Measurements from ENCODE around the gene HNRNPF.

Gene HNRNPF

DNA sequence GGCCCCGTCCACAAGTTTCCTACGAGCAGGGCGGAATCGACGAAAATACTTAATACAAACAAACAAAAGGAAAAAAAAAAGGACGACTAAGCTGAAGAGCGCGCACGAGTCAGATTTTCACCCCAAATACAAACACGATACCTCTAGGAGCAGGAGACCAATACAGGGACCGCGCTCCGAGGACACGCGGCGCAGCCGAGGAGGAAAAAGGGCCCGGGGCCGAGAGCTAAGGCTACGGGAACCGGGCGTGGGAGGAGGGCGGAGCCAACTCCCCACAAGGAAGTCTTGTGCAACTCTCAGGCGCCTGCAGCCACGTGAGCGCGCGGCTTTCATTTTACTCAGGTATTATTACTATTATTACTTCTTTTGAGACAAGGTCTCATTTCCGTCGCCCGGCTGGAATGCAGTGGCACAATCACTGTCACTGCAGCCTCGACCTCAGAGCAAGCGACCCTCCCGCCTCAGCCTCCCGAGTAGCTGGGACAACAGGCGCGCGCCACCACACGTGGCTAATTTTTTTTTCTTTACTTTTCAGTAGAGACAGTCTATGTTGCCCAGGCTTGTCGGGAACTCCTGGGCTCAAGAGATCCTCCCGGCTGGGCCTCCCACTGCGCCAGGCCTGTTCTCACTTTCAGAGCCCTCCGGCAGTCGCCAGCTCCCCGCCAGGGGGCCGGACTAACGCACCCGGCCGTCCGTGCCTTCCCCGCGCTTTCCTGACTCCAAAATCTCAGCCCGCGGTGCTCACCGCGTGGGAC is 1.2 kb downstream of the HNRNPF start:
- peak overlapping the region; percentile 90 for H2AK5ac ChIP-seq (ENCODE audit: low read length)
- H2AFZ ChIP-seq (ENCODE audit: insufficient read depth, low read length, poor library complexity) = peak overlapping the region; percentile 79
- no peak overlapping the region for H2BK12ac ChIP-seq (ENCODE audit: low read length)
- peaks cover 4 to 10% of the 10 kb centered on the region in 2 experiments for H3K36me3 ChIP-seq (ENCODE audit: control insufficient read depth in 1 of 2, insufficient read depth in 2 of 2, low read length in 2 of 2)
- H4K8ac ChIP-seq (ENCODE audit: low read depth, low read length) = peak overlapping the region; percentile 74
- peak overlapping the region; percentile 78 for H3K4me2 ChIP-seq (ENCODE audit: low read length)
- H3K23ac ChIP-seq (ENCODE audit: low read length) = no peak overlapping the region
- peak overlapping the region; percentile 90 for H3K18ac ChIP-seq (ENCODE audit: low read length)
- no peaks in the 10 kb centered on the region for H3K9me3 ChIP-seq (ENCODE audit: insufficient read depth, low read depth, low read length)
- H3K79me2 ChIP-seq (ENCODE audit: control insufficient read depth, insufficient read depth, low read length, poor library complexity) = peaks cover 35% of the 10 kb centered on the region
- H4K91ac ChIP-seq (ENCODE audit: low read depth, low read length) = peak overlapping the region; percentile 96
- H3K9ac ChIP-seq (ENCODE audit: low read length) = peak overlapping the region; percentile 90
- peak overlapping the region; percentile 83 for H2BK120ac ChIP-seq (ENCODE audit: insufficient read depth, low read length, poor library complexity)
- H3K79me1 ChIP-seq (ENCODE audit: low read length) = peaks cover 21% of the 10 kb centered on the region
- peak overlapping the region; percentile 95 for H2BK5ac ChIP-seq (ENCODE audit: low read depth, low read length, poor library complexity)
- H3K4me3 ChIP-seq (ENCODE audit: low read depth, low read length) = peak overlapping the region; percentile 86
- peak; percentile 98 for DNase-seq
- H4K12ac ChIP-seq (ENCODE audit: low read depth, low read length) = peak overlapping the region; percentile 73
- peak overlapping the region; percentile 95 for H3K4ac ChIP-seq (ENCODE audit: low read depth, low read length)
- H3K27me3 ChIP-seq (ENCODE audit: insufficient read depth, low read length) = no peaks in the 10 kb centered on the region
- WGBS (ENCODE audit: extremely low coverage, insufficient coverage, insufficient read length) = no CpG with 5 or more reads among the region's 56 CpGs
- peaks cover 8 to 13% of the 10 kb centered on the region in 2 experiments for H3K4me1 ChIP-seq (ENCODE audit: control insufficient read depth in 1 of 2, insufficient read depth in 2 of 2, low read length in 2 of 2)
- peak overlapping the region; percentile 97 for H3K14ac ChIP-seq (ENCODE audit: low read length)
- peak overlapping the region; percentile 93 for H3K27ac ChIP-seq (ENCODE audit: low read depth, low read length)

DNA sequence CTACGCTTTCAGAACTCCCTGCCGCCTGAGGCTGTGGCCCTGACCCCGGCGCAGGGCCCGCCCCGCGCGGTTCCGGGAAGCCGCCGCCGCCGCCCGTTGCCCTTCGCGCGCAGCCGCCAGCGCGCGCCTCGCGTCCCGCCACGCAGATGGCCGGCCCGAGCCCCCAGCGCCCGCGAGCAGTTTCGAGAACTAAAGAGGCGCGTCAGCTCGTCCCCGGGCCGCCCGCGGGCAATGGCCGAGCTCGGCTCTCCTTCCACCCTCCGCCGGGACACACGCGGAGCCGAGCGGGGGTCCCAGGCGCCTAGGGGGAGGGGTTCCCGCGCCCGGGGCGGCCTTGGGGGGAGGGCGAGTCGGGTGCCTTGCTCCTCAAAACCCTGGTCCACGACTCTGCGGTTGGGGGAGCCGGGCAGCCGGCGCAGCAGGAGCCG is 1.8 kb downstream of the HNRNPF start:
- peak overlapping the region; percentile 78 for H3K4me2 ChIP-seq (ENCODE audit: low read length)
- peak overlapping the region; percentile 97 for H3K14ac ChIP-seq (ENCODE audit: low read length)
- peak overlapping the region; percentile 86 for H3K4me3 ChIP-seq (ENCODE audit: low read depth, low read length)
- H4K8ac ChIP-seq (ENCODE audit: low read depth, low read length) = peak overlapping the region; percentile 74
- H3K4me1 ChIP-seq (ENCODE audit: control insufficient read depth in 1 of 2, insufficient read depth in 2 of 2, low read length in 2 of 2) = peaks cover 8 to 13% of the 10 kb centered on the region in 2 experiments
- H3K36me3 ChIP-seq (ENCODE audit: control insufficient read depth in 1 of 2, insufficient read depth in 2 of 2, low read length in 2 of 2) = peaks cover 4 to 10% of the 10 kb centered on the region in 2 experiments
- peak overlapping the region; percentile 79 for H2AFZ ChIP-seq (ENCODE audit: insufficient read depth, low read length, poor library complexity)
- no CpG with 5 or more reads among the region's 59 CpGs for WGBS (ENCODE audit: extremely low coverage, insufficient coverage, insufficient read length)
- peak overlapping the region; percentile 90 for H3K18ac ChIP-seq (ENCODE audit: low read length)
- H4K91ac ChIP-seq (ENCODE audit: low read depth, low read length) = peak overlapping the region; percentile 96
- H2BK5ac ChIP-seq (ENCODE audit: low read depth, low read length, poor library complexity) = peak overlapping the region; percentile 95
- H2BK120ac ChIP-seq (ENCODE audit: insufficient read depth, low read length, poor library complexity) = peak overlapping the region; percentile 83
- H3K4ac ChIP-seq (ENCODE audit: low read depth, low read length) = peak overlapping the region; percentile 95
- H2AK5ac ChIP-seq (ENCODE audit: low read length) = peak overlapping the region; percentile 90
- H3K27me3 ChIP-seq (ENCODE audit: insufficient read depth, low read length) = no peaks in the 10 kb centered on the region
- peak overlapping the region; percentile 90 for H3K9ac ChIP-seq (ENCODE audit: low read length)
- H2BK12ac ChIP-seq (ENCODE audit: low read length) = no peak overlapping the region
- H3K79me2 ChIP-seq (ENCODE audit: control insufficient read depth, insufficient read depth, low read length, poor library complexity) = peaks cover 35% of the 10 kb centered on the region
- peak overlapping the region; percentile 93 for H3K27ac ChIP-seq (ENCODE audit: low read depth, low read length)
- DNase-seq = peak; percentile 67 to 83
- H3K79me1 ChIP-seq (ENCODE audit: low read length) = peaks cover 21% of the 10 kb centered on the region
- H3K23ac ChIP-seq (ENCODE audit: low read length) = no peak overlapping the region
- H3K9me3 ChIP-seq (ENCODE audit: insufficient read depth, low read depth, low read length) = no peaks in the 10 kb centered on the region
- peak overlapping the region; percentile 73 for H4K12ac ChIP-seq (ENCODE audit: low read depth, low read length)

DNA sequence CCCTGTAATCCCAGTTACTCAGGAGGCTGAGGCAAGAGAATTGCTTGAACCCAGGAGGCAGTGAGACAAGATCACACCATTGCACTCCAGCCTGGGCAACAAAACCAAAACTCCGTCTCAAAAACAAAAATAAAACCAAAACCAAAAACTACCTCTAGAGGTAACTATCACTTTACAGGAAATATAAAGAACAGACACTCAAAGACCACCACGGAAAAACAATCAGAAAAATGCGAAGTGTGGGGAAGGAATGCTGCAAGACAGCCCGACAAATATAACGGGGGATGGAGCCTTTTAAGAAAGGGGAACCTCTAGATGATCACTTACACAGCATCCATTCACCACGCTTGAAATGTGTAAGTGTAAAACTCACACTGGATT is 4.3 kb downstream of the HNRNPF start:
- Histone ChIP-seq H3K79me1 (ENCODE audit: low read length) (peaks cover 20% of the 10 kb centered on the region), H3K4ac (ENCODE audit: low read depth, low read length) (peak overlapping the region; percentile 86), H3K23ac (ENCODE audit: low read length) (no peak overlapping the region), H2AK5ac (ENCODE audit: low read length) (no peak overlapping the region), H4K91ac (ENCODE audit: low read depth, low read length) (no peak overlapping the region), H3K4me1 (ENCODE audit: control insufficient read depth in 1 of 2, insufficient read depth in 2 of 2, low read length in 2 of 2) (peaks cover 8 to 20% of the 10 kb centered on the region in 2 experiments), H3K79me2 (ENCODE audit: control insufficient read depth, insufficient read depth, low read length, poor library complexity) (peaks cover 35% of the 10 kb centered on the region), H2BK120ac (ENCODE audit: insufficient read depth, low read length, poor library complexity) (no peak overlapping the region), H3K4me3 (ENCODE audit: low read depth, low read length) (no peak overlapping the region), H3K27me3 (ENCODE audit: insufficient read depth, low read length) (no peaks in the 10 kb centered on the region), H2BK5ac (ENCODE audit: low read depth, low read length, poor library complexity) (no peak overlapping the region), H2AFZ (ENCODE audit: insufficient read depth, low read length, poor library complexity) (no peak overlapping the region), H3K9me3 (ENCODE audit: insufficient read depth, low read depth, low read length) (no peaks in the 10 kb centered on the region), H3K27ac (ENCODE audit: low read depth, low read length) (no peak overlapping the region), H3K36me3 (ENCODE audit: control insufficient read depth in 1 of 2, insufficient read depth in 2 of 2, low read length in 2 of 2) (peaks cover 4 to 10% of the 10 kb centered on the region in 2 experiments), H3K18ac (ENCODE audit: low read length) (no peak overlapping the region), H4K12ac (ENCODE audit: low read depth, low read length) (no peak overlapping the region), H4K8ac (ENCODE audit: low read depth, low read length) (no peak overlapping the region), H2BK12ac (ENCODE audit: low read length) (no peak overlapping the region), H3K4me2 (ENCODE audit: low read length) (peak overlapping the region; percentile 16), H3K14ac (ENCODE audit: low read length) (no peak overlapping the region), H3K9ac (ENCODE audit: low read length) (no peak overlapping the region)
- no CpG with 5 or more reads among the region's 6 CpGs for WGBS (ENCODE audit: extremely low coverage, insufficient coverage, insufficient read length)
- no peak for DNase-seq

DNA sequence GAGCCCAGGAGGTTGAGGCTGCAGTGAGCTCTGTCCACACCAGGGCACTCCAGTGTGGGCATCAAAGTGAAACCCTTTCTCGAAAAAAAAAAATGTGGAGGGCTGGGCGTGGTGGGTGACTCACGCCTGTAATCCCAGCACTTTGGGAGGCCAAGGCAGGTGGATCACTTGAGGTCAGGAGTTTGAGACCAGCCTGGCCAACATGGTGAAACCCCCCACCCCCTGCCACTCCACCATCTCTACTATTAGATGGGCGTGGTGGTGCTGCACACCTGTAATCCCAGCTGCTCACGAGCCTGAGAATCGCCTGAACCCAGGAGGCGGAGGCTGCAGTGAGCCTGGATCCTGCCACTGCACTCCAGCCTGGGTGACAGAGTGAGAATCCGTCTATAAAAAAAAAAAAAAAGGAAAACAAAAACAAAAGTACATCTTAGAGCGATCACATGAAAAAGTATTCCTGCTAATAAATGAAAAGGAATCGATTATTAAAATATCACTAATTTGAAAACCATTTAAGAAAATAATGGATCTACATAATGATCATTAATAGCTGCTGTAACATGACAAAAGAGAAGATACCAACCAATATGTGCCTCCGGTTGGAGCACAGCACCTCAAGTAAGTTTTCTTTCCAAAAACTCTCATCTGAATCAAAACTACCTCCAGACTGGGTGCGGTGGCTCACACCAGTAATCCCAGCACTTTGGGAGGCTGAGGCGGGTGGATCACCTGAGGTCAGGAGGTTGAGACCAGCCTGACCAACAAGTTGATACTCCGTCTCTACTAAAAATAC is 4.9 kb downstream of the HNRNPF start:
- Histone ChIP-seq H3K4me3 (ENCODE audit: low read depth, low read length) (no peak overlapping the region), H3K79me1 (ENCODE audit: low read length) (peaks cover 15% of the 10 kb centered on the region), H3K4me2 (ENCODE audit: low read length) (no peak overlapping the region), H2BK120ac (ENCODE audit: insufficient read depth, low read length, poor library complexity) (no peak overlapping the region), H2BK5ac (ENCODE audit: low read depth, low read length, poor library complexity) (no peak overlapping the region), H3K23ac (ENCODE audit: low read length) (no peak overlapping the region), H3K14ac (ENCODE audit: low read length) (no peak overlapping the region), H4K12ac (ENCODE audit: low read depth, low read length) (no peak overlapping the region), H2AFZ (ENCODE audit: insufficient read depth, low read length, poor library complexity) (no peak overlapping the region), H3K36me3 (ENCODE audit: control insufficient read depth in 1 of 2, insufficient read depth in 2 of 2, low read length in 2 of 2) (peaks cover 4 to 10% of the 10 kb centered on the region in 2 experiments), H2BK12ac (ENCODE audit: low read length) (no peak overlapping the region), H3K9me3 (ENCODE audit: insufficient read depth, low read depth, low read length) (no peaks in the 10 kb centered on the region), H3K18ac (ENCODE audit: low read length) (no peak overlapping the region), H4K8ac (ENCODE audit: low read depth, low read length) (no peak overlapping the region), H3K4ac (ENCODE audit: low read depth, low read length) (peak overlapping the region; percentile 30), H3K79me2 (ENCODE audit: control insufficient read depth, insufficient read depth, low read length, poor library complexity) (peaks cover 31% of the 10 kb centered on the region), H4K91ac (ENCODE audit: low read depth, low read length) (no peak overlapping the region), H3K9ac (ENCODE audit: low read length) (no peak overlapping the region), H3K4me1 (ENCODE audit: control insufficient read depth in 1 of 2, insufficient read depth in 2 of 2, low read length in 2 of 2) (peaks cover 7 to 22% of the 10 kb centered on the region in 2 experiments), H3K27me3 (ENCODE audit: insufficient read depth, low read length) (no peaks in the 10 kb centered on the region), H3K27ac (ENCODE audit: low read depth, low read length) (no peak overlapping the region), H2AK5ac (ENCODE audit: low read length) (no peak overlapping the region)
- no CpG with 5 or more reads among the region's 14 CpGs for WGBS (ENCODE audit: extremely low coverage, insufficient coverage, insufficient read length)
- DNase-seq = no peak
